GM12874 (cell line): ENCODE measurements around the gene CHST11.

ENCODE experiments used
- CTCF ChIP-seq: IDR thresholded peaks from 2 replicates; pipeline ENCODE4 v1.5.1; 2011; ENCODE audit warnings: low read depth, mild to moderate bottlenecking, control low read depth, low read length, moderate library complexity; ENCODE audit not compliant: insufficient read depth

Gene CHST11

GRCh38 chr12:104538056-104538455 is 81.3 kb downstream of the CHST11 start:
- no peak for TF ChIP-seq CTCF

- no peak for TF ChIP-seq CTCF
Measured at GRCh38 chr12:104538891-104539462, 82.2 kb downstream of the CHST11 start.

- TF ChIP-seq CTCF, result no peak
Measured at GRCh38 chr12:104544836-104545235, 88.1 kb downstream of the CHST11 start.

- no peak for TF ChIP-seq CTCF
Measured at GRCh38 chr12:104546575-104546974, 89.8 kb downstream of the CHST11 start.

- no peak for TF ChIP-seq CTCF
Measured at GRCh38 chr12:104547235-104547634, 90.5 kb downstream of the CHST11 start.

- no peak for TF ChIP-seq CTCF
Measured at GRCh38 chr12:104549815-104550480, 93.2 kb downstream of the CHST11 start.

GRCh38 chr12:104551313-104551931 is 94.7 kb downstream of the CHST11 start:
- no peak for TF ChIP-seq CTCF
